ENCODE data around the gene ACAD8.

ACAD8 gene

DNA sequence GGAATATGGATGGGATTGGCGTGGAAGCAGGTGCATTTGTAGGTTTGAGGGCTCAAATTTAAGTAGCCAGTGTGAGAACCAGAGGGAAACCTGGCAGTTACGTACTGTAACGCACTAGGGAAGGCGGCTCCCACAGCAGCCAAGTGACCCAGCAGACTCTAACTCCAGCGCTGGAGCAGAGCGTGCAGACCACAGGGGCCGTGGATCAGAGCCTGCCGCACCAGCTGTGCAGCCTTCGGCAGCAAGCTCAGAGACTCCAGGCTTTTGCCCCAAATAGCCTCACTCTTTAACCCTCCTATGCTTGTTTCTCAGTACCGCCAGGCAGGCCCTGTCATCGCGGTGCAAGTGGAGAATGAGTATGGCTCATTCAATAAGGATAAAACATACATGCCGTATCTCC lies 35.1 kb downstream of the ACAD8 start:
- DNase-seq (ENCODE audit: insufficient read length, low spot score) (no peak), FAIRE-seq (no peak)

DNA sequence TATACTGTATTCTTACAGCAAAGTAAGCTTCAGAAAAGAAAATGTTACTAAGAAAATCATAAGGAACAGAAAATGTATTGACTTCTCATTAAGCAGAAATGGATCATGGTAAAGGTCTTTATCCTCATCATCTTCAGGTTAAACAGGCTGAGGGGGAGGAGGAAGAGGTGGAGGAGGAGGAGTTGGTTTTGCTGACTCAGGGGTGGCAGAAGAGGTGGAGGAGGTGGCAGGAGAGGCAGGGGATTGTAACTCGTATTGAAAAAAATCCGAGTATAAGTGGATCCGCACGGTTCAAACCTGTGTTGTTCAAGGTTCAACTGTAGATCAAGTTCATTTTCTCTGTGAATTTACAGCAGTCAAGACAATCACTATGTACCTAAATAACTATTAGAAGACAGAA lies 35.8 kb downstream of the ACAD8 start:
- DNase-seq (ENCODE audit: insufficient read length, low spot score) (no peak), FAIRE-seq (no peak)

DNA sequence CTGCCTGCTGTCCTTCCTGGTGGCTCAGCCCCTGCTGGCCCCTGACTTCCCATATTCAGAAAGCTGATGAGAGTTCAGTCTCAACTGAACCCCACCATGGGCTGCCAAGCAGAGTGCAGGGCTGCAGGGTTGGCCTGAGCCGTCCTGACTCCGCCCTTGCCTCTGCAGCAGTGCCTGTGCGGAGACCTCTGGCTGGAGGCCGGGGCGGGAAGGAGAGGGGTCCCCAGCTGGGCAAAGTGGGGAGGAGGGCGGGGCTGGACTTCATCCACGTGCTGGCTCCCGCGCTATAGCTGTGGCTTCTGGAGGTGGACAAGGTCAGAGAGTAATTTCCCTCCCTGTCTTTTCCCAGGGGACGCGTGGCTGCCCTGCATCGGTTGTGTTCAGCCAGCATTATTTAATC lies 36.4 kb downstream of the ACAD8 start:
- DNase-seq (ENCODE audit: insufficient read length, low spot score) (no peak), FAIRE-seq (no peak)

DNA sequence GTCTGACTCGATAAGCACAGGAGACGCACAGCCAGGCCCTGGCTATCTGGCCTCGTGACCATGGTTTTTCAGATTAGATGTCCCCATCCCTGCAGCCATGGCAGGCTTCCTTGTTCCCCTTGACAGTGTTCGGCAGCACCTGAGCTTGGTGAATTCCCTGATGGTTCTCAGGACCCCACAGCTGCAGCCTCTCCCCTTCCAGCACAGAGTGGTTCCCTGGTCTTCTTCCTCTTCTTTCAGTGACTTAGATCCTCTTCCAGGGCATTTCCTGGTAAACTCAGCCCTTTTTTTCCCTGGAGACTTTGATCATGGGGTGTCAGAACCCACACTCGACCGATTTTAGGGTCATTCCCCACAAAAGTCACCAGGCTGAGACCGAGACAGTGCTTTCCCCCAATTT lies 37.3 kb downstream of the ACAD8 start:
- DNase-seq (ENCODE audit: insufficient read length, low spot score) = no peak
- FAIRE-seq = no peak

DNA sequence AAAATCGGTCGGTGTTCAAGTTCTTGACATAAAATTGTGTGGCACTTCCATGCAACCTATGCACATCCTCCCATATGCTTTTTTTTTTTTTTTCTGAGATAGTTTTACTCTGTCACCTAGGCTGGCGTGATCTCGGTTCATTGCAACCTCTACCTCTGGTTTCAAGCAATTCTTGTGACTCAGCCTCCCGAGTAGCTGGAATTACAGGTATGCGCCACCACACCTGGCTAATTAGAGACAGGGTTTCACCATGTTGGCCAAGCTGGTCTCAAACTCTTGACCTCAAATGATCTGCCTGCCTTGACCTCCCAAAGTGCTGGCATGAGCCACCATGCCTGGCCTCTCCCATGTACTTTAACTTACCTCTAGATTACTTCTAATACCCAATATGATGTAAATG lies 37.8 kb downstream of the ACAD8 start:
- FAIRE-seq (no peak), DNase-seq (ENCODE audit: insufficient read length, low spot score) (no peak)

DNA sequence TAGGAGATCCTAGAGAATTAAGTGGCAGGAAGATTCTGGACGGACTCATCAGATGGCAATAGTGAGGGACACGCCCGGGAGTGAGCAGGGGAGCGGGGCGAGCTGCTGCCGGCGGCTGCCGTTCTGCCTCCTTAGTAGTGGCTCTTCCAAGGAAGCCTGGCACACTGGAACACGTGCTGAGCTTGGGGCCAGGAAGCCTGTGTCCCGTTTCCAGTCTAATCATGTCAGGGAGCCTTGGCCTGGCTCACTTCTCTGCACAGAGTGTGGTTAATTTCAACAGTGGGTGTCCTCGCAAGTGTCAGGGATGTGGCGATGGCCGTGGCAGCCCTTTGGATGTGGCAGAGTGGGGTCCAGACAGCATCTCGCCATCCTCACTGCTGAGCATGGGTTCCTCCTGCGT lies 39.3 kb downstream of the ACAD8 start:
- DNase-seq (ENCODE audit: insufficient read length, low spot score) (no peak), FAIRE-seq (no peak)

DNA sequence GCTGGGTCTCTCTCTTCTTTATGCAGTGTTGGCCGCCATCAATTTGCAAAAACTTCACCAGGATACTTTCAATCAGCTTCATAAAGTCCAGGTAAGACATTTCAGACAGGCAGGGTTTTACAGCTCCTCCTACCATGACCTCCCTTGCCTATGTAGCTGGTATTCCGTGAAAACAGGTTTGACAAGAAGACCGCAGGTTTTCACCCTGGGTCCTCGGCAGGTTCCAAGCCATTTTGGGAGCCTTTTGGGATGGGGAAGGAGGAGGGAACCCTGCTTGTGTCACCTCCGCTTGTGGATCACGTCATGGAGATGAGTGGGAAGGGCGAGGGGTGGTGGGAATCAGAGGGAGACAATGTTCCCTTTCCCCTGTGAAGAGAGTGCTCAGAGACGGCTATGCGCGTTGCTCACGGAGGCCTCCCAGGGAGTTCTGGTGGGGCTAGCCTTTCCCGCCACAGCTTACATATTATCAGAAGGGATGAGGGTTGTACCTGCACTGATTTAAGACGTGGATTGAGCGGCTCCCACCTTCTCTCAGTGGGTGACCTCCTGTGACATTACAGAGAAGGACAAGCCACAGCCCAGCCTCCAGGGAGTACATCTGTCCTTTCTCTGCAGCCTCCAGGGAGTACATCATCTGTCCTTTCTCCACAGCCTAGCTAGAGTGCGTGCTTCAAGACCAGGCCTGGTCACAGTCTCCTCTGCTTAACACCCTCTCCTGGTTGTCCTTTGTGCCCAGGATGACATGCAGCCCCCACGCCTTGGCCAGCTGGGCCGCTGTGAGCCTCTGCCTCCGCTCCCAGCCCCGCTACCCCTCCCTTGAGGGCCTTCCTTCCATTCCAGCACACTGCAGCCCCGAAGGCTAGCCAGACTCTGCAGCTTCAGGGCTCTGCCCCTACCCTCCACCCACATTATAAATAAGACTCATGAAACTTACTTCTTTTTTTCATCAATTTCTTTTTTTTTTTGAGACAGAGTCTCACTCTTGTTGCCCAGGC lies 40.0 kb downstream of the ACAD8 start:
- no peak for FAIRE-seq
- DNase-seq (ENCODE audit: insufficient read length, low spot score) = no peak

DNA sequence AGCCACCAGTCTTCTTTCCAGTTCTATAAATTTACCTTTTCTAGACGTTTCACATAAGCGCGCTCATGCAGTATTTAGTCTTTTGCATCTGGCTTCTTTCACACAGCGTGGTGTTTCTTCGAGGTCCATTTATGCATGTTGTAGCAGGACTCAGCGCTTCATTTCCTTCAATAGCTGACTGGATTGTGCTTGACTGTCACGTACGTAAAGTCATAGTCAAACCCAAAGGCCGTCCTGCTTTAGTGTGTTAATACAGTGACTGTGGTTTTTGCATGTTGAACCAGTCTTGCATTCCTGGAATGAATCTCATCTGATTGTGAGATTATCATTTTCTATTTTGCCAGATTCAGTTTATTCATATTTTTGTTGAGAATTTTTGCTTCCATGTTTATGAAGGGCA lies 41.3 kb downstream of the ACAD8 start:
- no peak for FAIRE-seq

DNA sequence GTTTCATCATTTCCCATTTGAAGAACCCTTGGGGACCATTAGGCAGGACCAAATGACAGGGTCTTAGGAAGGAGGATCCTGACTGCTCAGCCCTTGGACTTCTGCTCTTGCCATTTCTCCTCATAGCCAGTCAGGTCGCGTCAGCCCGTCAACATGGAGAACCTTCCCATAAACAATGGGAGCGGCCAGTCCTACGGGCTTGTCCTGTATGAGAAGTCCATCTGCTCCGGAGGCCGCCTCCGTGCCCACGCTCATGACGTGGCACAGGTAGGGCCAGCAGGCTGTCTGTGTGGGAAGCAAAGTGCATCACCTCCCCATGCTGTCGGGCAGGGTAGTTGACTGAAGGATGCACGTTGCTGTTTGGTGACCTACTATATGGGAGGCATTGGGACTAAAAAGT lies 58.9 kb downstream of the ACAD8 start:
- FAIRE-seq (no peak), DNase-seq (ENCODE audit: insufficient read length, low spot score) (no peak)

More for the DNA sequence above, 41.3 kb downstream of the ACAD8 start:
- no peak for DNase-seq (ENCODE audit: insufficient read length, low spot score)

DNA sequence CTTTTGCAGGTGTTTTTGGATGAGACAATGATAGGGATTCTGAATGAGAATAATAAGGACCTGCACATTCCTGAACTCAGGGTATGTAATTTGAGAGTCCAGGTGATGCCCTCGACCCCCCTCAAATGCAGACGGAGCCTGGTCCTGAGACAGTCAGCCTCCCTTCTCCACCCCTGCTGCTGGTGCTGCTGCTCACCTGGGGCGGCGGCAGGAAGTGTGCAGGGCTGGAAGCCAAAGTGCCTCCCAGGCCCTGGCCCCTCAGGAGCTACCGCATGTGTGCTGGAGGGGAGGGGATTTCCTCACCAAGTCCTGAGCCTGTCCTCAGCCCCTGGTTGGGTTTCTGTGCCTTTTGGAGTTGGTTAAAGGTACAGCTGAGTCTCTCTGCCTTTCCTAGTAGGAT lies 59.4 kb downstream of the ACAD8 start:
- FAIRE-seq = no peak
- no peak for DNase-seq (ENCODE audit: insufficient read length, low spot score)

DNA sequence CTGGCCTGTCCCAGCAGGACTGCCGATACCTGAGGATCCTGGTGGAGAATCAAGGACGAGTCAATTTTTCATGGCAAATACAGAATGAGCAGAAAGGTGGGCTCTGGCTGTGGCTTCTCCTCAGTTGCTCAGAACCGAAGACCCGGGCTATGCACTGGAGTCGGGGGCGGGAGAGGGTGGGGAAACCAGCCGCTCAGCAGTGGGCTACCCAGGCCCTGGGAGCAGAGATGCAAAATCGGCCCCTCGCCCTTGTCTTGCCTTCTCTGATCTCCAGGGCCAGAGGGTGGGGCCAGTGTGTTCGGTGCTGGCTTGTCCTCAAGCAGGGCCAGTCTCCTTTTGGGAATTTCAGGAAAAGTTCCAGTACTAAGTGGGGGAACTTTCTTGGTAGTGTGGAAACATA lies 60.0 kb downstream of the ACAD8 start:
- FAIRE-seq = no peak
- no peak for DNase-seq (ENCODE audit: insufficient read length, low spot score)

DNA sequence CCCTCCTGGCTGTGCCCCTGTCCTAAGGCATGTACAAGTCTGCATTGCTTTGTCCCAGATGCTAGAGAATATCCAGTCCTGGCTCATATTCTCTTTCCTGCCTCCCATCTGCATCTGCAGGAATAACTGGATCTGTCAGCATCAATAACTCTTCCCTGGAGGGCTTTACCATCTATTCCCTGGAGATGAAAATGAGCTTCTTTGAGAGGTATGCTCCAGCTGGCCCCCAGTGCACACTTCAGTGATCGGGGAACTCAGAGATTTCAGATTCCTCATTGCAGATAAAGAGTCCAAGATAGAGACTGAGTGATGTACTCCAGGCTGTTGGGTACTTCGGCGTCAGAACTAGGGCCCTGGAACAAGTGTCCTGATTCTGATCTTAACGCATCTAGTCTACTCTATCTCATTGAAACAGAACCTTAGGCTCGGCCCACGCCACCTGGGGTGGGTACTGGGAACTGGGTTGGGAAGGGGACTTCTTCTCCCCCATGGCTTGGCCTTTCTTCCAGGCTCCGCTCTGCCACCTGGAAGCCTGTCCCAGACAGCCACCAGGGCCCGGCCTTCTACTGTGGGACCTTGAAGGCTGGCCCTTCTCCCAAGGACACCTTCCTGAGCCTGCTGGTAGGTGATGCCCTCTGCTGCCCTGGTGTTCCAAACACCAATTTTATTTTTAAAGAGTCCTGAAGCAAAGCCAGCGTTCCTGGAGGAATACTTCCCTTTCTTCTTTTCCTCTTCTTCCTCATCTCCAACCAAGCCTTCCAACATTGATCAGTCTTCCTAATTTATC lies 60.6 kb downstream of the ACAD8 start:
- DNase-seq (ENCODE audit: insufficient read length, low spot score) = no peak
- FAIRE-seq = no peak

Measured in HTR-8/SVneo (cell line).